HG02884 (cell line): ENCODE measurements around the gene AMBRA1.

Experiments used
- ATAC-seq: cut with Tn5 transposase; IDR thresholded peaks from one replicate; pipeline ENCODE4 v1.9.1; 2021; ENCODE audit warnings: mild to moderate bottlenecking, moderate library complexity; ENCODE audit not compliant: unreplicated experiment

AMBRA1 gene

GRCh38 chr11:46617134-46617971 is 23.5 kb upstream of the AMBRA1 start, which contains the start of the genes ATG13 and HARBI1:
TSS of gene ATG13 (plus strand) at chr11:46617553. CDS start at chr11:46644292, 26,739 bp downstream.
TSS of gene HARBI1 (minus strand) at chr11:46617227. CDS start at chr11:46616237, 990 bp downstream.
- ATAC-seq, result peak; percentile 86

DNA sequence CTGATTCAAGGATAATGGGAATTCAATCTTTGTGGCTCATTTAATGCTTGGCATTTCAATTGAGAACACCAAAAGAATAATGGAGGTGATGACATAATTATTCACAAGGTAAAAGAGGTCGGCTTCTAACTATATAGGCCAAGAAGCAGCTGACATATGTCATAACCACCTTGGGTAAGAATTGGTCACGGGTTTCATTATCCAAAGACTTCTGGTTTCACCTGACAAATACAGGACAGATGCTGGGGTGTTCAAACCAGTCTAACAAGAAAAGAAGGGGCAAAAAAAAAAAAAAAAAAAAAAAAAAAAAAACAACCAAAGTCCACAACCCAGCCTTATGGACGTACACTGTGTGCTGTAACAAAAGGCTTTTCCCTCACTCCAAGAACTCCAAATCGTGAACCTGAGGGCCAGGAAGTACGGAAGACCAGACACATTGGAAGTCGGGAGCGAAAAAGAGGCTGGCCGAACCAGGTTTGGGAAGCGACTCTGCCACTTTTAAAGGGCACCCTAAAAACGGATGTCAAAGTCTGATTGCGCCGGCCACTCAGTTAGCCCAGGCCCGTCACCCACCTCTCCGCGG is 22.8 kb upstream of the AMBRA1 start:
- ATAC-seq, result no peak

GRCh38 chr11:46615756-46616155 is 21.9 kb upstream of the AMBRA1 start:
- ATAC-seq, result no peak

- ATAC-seq, result no peak
Measured at GRCh38 chr11:46612326-46612725, 18.5 kb upstream of the AMBRA1 start.

GRCh38 chr11:46611526-46612304 is 17.9 kb upstream of the AMBRA1 start:
- no peak for ATAC-seq

GRCh38 chr11:46609386-46609785 is 15.6 kb upstream of the AMBRA1 start:
- ATAC-seq, result no peak

DNA sequence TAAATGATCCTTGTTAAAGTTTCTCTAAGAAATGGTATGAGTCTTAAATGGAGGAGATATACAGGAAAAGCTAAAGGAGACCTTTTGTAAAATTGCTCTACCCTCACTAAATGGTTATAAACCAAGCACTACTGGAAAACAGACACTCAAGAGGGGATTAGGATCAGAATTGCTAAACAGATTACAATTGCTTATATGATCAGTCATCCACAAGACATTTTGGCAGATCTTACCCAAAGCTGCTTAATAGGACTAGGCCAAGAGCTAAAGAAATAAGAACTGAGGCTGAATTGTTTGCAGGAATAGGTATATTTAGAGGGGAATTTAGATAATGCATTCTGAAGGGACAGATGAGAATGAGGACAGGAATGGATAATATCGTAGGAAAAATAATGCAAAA is 13.7 kb upstream of the AMBRA1 start:
- ATAC-seq, result no peak

GRCh38 chr11:46604796-46605195 is 11.0 kb upstream of the AMBRA1 start:
- no peak for ATAC-seq

- no peak for ATAC-seq
Measured at GRCh38 chr11:46603704-46604308, 10.0 kb upstream of the AMBRA1 start.

DNA sequence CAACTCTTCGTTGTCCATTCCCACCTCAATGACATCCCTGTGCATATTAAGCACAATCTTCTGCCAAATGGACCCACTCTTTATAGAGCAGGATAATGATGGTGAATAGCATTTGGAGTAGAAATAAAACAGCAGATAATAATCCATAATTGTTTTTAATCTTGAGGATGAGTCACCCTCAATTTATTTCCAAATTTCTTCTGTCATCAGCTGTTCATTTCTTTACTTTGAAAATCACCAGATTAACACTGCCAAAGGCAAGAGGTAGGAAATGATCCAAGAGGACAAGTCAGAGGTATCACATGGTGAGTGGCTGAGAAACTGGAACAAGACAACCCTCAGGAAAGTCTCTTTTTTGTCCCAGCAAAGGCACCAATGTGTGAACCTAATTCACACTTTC is 7.3 kb upstream of the AMBRA1 start:
- ATAC-seq, result no peak

GRCh38 chr11:46600194-46600960 is 6.6 kb upstream of the AMBRA1 start:
- no peak for ATAC-seq

DNA sequence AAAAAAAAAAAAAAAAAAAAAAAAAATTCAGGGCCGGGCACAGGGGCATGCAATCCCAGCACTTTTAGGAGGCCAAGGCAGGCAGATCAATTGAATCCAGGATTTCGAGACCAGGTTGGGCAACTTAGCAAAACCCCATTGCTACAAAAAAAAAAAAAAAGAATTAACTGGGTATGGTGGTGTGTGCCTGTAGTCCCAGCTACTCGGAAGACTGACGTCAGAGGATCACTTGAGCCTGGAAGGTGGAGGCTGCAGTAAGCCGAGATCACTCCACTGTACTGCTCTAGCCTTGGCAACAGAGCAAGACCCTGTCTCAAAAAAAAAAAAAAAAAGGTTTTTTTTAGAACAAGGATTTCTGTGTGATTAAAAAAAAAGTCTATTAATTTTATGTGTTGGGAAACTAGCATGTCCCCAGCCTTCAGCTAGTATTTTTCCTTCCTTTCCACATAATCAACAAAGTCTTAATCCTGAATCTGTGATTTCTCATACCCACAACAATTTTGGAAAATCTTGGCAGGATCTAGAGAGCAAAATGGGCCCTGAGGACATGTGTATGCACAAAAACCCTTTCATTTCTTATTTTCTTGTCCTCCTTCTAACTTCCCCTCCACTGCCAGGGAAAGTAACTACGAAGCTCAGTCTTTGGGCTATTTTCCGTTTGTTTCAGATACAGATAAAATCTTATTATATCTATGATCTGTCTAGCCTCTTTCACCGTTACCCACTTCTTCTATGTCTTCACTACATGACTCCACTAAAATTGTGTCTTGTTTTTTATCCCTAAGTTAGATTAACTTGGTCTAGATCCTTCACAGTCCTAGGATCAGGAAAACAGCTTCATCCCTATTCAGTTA is 5.7 kb upstream of the AMBRA1 start:
- no peak for ATAC-seq

DNA sequence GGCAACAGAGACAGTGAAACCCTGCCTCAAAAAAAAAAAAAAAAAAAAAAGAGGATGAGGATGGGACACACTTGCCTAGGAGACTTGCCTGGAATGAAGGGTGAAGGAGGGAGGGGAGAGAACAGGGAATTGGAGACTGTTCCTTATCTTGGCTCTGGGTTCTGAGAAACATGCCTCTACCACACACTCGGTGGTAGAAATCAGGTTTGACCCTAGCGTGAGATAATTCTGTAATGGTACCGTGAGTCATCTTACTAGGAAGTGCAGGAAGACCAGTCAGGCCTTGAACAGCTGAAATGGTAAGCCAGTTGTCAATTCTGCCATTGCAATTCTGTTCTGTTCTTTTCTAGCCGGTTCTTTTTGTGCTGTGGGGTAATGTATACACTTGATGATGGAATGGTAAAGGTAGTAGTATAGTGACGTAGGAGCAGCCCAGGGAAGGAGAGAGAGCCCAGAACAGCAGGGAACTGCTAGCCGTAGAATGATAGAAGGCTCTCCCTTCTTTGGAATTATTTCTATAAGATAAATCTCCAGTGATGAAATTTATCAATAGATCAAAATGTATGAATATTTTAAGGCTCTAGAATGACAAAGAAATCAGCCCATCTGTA is 3.9 kb upstream of the AMBRA1 start:
- ATAC-seq, result no peak

GRCh38 chr11:46597155-46597554 is 3.3 kb upstream of the AMBRA1 start:
- no peak for ATAC-seq

DNA sequence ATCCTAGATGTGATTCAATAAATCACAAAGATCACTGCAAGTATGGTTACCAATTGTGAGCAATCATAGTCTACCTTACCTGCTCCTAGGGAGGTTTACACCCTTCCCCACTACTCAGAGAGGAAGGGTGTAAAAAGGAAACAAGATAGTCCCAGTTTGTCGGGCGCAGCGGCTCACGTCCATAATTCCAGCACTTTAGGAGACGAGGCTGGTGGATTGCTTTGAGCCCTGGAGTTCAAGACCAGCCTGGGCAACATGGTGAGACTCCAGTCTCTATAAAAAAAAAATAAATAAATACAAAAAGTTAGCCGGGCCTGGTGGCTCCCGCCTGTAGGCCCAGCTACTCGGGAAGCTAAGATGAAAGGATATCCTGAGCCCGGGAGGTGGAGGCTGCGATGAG is 962 bp upstream of the AMBRA1 start:
- ATAC-seq, result no peak

GRCh38 chr11:46594374-46594700 is 514 bp upstream of the AMBRA1 start:
- ATAC-seq, result no peak

DNA sequence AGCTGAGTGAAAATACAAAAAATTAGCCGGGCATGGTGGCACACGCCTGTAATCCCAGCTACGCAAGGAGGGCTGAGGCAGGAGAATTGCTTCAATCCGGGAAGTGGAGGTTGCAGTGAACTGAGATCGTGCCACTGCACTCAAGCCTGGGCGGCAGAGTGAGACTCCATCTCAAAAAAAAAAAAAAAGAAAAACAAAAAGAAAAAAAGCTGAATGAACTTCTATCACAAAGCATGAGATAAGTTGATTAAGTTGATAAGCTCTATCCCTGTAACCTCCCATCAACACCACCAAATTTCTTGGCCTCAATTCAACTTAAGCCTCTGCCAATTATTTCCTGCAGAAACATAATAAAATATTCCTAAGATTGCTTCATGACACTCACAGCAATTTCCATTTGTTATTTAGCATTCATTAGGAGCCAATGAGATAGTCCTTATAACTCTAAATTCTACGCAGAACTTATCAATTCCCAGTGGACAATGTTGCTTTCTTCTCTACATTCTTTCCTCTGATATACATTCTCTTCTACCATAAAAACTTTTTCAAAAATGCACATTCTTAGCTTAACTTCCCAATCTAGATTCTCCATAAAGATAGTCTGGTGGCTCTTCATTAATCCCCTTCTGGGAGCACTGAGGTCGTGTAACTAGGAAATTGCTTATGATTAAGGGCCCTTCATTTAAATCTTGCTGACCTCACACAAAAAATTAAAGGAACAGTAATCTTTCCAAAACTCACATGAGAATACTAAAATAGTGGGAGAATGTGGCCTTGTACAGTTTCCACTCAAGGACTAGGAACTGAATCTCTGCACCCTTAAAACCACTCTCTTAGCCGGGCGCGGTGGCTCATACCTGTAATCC is 2.9 kb downstream of the AMBRA1 start:
- ATAC-seq, result no peak

DNA sequence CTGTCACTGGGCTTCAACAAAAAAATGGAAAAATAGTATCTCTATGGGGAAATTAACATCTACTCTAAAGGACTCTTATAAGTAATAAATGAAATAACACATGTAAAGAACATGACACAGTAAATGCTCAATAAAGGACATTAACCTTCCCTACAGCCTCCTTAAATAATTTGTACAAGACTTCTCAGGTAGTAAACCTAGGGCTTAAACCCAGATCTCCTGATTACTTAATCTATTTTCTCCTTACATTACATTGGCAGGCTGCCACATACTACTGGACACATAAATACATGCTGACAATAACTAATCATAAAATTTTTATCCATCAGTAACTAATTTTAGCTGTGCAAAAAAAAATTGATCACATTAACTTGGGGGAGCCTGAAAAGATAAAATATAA is 4.9 kb downstream of the AMBRA1 start:
- ATAC-seq, result no peak
